AG04450 (cell line): ENCODE data around the gene LYSMD2. TPM values are rescaled to one million over a fixed set of nuclear protein-coding genes. Genes with fewer than 3 reads are reported as not detected.

Experiments used
- CTCF ChIA-PET: fragments of 300-600, 350-600 bp; formaldehyde crosslinking; extraction: SDS; loops from one replicate; lab custom pipeline; 2022; ENCODE audit warnings: antibody characterized with exemption, inconsistent platforms; lab: Charles Lee
- POLR2A ChIA-PET: fragments of 350-600 bp; formaldehyde crosslinking; extraction: SDS; loops from one replicate; lab custom pipeline; 2021; ENCODE audit warnings: antibody characterized with exemption, inconsistent platforms; lab: Yijun Ruan, JAX
- DNase-seq: peaks from one replicate; pipeline ENCODE4 v3.0.0-alpha.2; 2011; ENCODE audit warnings: low read depth, low spot score
- H3K27ac ChIP-seq: one replicate; pipeline ENCODE4 v1.5.1; 2012; ENCODE audit warnings: low read depth, low read length, control low read depth
- H3K27me3 ChIP-seq: one replicate; pipeline ENCODE4 v1.6.0; 2012; ENCODE audit warnings: low read length; ENCODE audit not compliant: control insufficient read depth, insufficient read depth
- H3K4me3 ChIP-seq: 2 replicates; pipeline ENCODE4 v1.5.1; 2011; ENCODE audit warnings: mild to moderate bottlenecking, low read depth, low read length, control low read depth
- H3K9me3 ChIP-seq: 2 replicates; pipeline ENCODE4 v1.5.1; 2012; ENCODE audit warnings: low read length; ENCODE audit not compliant: control insufficient read depth, insufficient read depth
- CTCF ChIP-seq: IDR thresholded peaks from 2 replicates; pipeline ENCODE4 v1.5.1; 2011; ENCODE audit warnings: low read depth, low read length, control low read depth, inconsistent platforms
- polyA plus RNA-seq: library from polyadenylated mRNA; depleted of rRNA; stranded (reverse); fragments of >200 nt; gene quantifications from 2 replicates; pipeline ENCODE4 v1.2.3, GENCODE V29; 2011

The LYSMD2 gene
- polyA plus RNA-seq, 1 experiment: 10.2 TPM

GRCh38 chr15:51687565-51687964 is 49.9 kb downstream of the LYSMD2 start:
- Histone ChIP-seq H3K27me3 (peaks cover 9% of the 10 kb centered on the region), H3K27ac (no peak overlapping the region), H3K9me3 (no peaks in the 10 kb centered on the region), H3K4me3 (no peak overlapping the region)
- CTCF ChIA-PET: interaction anchor here (0.5 to 1.4 kb wide), 3 partner anchors 37 to 89 kb away, joined by 3 to 9 read pairs (median 7); no protein-coding TSS in a partner anchor
- no peak for DNase-seq
- no peak for TF ChIP-seq CTCF
- POLR2A ChIA-PET: no interaction called here

GRCh38 chr15:51681303-51681963 is 56.0 kb downstream of the LYSMD2 start, which contains the start of gene SCG3:
TSS of gene SCG3 (plus strand) at chr15:51681503. CDS start at chr15:51681756, 253 bp downstream.
- ChIA-PET POLR2A (no interaction called here), CTCF (interaction anchor here (0.6 to 3.8 kb wide), 2 partner anchors 18 to 96 kb away, joined by 5 to 14 read pairs; no protein-coding TSS in a partner anchor)
- DNase-seq: no peak
- Histone ChIP-seq H3K27me3 (peaks cover 3% of the 10 kb centered on the region), H3K9me3 (no peaks in the 10 kb centered on the region; the same call in 1 of the 2 replicates), H3K4me3 (no peak within 1 kb of the TSS), H3K27ac (no peak within 1 kb of the TSS)
- TF ChIP-seq CTCF: no peak

GRCh38 chr15:51680321-51680720 is 57.1 kb downstream of the LYSMD2 start:
- CTCF ChIA-PET: interaction anchor here (1.3 to 3.8 kb wide), 2 partner anchors 30 to 97 kb away, joined by 7 to 14 read pairs; no protein-coding TSS in a partner anchor
- POLR2A ChIA-PET: no interaction called here
- TF ChIP-seq CTCF: no peak
- H3K9me3 ChIP-seq: no peaks in the 10 kb centered on the region; the same call in 1 of the 2 replicates
- no peak for DNase-seq
- peaks cover 3% of the 10 kb centered on the region for H3K27me3 ChIP-seq
- no peak overlapping the region for H3K27ac ChIP-seq
- H3K4me3 ChIP-seq: no peak overlapping the region

- ChIA-PET CTCF (no interaction called here), POLR2A (no interaction called here)
- no peak overlapping the region for H3K4me3 ChIP-seq
- no peak for DNase-seq
- no peak overlapping the region for H3K27ac ChIP-seq
- H3K27me3 ChIP-seq: peaks cover 7% of the 10 kb centered on the region
- no peaks in the 10 kb centered on the region; the same call in 1 of the 2 replicates for H3K9me3 ChIP-seq
- TF ChIP-seq CTCF: no peak
These were observed 59.4 kb downstream of the LYSMD2 start for GRCh38 chr15:51678096-51678495.

- ChIA-PET POLR2A (no interaction called here), CTCF (no interaction called here)
- TF ChIP-seq CTCF: no peak
- no peak overlapping the region for H3K4me3 ChIP-seq
- H3K27me3 ChIP-seq: peaks cover 7% of the 10 kb centered on the region
- DNase-seq: no peak
- H3K9me3 ChIP-seq: no peaks in the 10 kb centered on the region; the same call in 1 of the 2 replicates
- no peak overlapping the region for H3K27ac ChIP-seq
These were observed 60.0 kb downstream of the LYSMD2 start for GRCh38 chr15:51677452-51677851.
